SHP77 treated with DMSO at 0.1 percent for 48 hours (cell line): ENCODE data around the gene SMG9.
"Not testable (repeated sequence)": the region's sequence is repeated elsewhere in the genome, so short reads cannot be mapped to it uniquely, and the experiment has no call there.

ENCODE experiments used
- DNase-seq: peaks from one replicate; lab custom pipeline; 2025; lab: John Stamatoyannopoulos, UW

SMG9 gene

GRCh38 chr19:43780706-43781525 is 26.2 kb upstream of the SMG9 start, which contains the start of gene KCNN4:
Gene KCNN4, minus strand, starts transcription at chr19:43780973. Its CDS starts 112 bp downstream, at chr19:43780861.
- no peak for DNase-seq

DNA sequence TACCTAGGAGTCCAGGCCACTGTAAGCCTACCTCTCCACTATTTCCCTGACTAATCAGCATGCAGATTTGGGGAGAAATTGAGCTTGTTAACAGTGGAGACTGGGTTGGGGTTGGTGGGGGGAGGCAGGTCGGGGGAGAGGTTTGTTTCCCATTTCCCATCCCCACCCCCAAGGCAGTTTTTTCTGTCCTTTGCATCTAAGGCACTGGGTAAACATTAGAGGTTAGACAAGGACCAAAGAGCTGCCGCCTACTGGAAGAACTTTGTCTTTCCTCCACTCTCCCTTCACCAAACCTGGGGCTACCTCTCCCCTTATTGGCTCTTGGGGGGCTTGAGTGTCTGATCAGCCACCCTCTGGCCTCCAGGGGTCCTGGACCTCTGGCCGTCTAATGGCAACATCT is 25.1 kb upstream of the SMG9 start:
- no peak for DNase-seq

DNA sequence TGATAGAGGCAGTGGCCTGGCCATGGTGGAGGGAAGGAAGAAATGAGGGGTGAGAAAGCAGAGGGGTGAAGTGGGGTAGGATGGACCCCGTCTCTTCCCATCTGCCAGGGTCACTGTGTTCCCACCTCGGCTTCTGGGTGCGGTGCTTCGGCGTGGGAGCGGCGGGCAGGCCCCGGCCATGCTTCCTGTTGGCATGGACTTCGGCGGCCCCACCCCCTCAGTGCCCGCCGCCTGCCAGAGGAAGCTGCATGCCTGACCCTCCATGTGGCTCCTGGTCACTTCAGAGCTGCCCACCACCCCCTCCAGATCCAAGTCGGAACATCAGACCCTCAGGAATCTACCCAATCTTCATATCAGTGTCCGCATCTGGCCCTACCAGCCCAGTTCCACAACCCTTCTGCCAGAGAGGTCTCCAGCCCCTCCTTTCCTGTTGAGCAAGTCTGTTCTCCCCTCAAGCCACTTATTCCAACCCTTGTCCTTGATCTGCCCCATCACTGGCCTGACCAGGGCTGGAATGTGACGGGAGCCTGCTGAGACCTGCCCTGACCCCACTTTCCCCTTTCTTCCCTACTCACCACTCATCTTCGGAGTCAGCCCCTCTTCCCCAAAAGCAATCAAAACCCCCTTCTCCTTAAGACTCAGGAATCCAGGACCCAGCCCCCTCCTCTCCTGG is 24.5 kb upstream of the SMG9 start:
- DNase-seq: no peak

GRCh38 chr19:43778651-43779050 is 23.9 kb upstream of the SMG9 start:
- DNase-seq: peak; percentile 53

DNA sequence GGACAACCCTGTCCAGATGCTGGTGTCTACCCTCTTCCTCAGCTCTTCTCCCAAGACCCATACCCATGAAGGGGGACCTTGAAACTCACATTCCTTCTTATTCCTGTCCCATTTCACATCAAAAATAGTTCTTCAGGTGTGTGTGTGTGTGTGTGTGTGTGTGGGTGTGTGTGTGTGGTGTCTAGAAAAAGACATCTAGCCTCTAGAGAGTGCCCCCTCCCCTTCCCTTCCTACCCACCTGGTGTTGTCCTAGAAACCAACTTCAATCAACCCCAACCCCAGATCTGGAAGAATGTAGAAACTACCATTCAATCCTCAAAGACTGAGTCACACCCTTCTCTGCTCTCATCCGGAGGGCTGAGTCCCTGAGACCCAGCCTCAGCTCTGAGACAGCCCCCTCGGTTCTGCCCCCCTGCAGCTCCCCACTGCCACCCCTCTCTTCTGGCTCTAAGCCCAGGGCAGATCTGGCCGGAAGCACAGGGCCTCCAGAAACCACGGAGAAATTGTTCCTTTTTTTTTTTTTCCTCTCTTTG is 22.5 kb upstream of the SMG9 start:
- no peak for DNase-seq

DNA sequence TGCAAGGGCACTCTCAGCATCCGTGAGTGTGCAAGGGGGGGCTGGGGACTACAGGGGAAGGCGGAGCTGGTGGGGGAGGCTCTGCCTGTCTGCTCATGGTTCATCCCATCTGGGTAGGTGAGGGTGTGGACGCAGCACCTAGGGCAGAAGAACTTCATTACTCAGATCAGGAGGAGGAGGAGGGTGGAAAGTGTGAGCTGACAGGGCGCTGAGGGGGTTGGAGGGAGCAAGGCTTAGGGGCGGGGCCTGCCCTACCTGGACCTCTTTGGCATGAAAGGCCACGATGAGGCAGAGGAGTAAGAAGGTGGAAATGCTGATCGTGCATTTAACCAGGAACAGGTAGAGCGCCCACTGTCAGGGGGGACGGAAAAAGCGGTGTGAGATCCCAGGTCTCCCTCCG is 21.5 kb upstream of the SMG9 start:
- no peak for DNase-seq

DNA sequence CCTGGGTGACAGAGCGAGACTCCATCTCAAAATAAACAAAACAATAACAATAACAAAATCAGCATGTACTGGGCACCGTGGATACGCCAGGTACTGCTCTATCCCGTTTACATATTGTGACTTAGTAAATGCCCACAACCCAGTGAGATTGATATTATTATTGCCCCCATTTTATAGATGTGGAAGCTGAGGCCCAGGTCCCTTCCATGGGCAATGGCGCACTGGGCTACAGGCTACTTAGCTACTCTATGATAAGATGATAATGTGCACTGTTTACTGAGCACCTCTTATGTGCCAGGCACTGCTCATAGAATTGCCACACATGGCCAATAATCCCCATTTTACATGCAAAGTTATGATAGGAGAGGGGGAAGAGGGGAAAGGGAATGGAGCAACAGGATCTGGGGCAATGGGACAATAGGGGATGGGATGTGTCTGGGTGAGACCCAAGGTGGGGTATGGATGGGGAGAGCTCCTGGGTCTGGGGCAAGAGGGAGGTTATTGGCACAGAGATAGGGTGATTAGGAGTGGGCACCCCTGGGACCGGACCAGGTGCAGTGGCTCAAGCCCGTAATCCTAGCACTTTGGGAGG is 20.6 kb upstream of the SMG9 start:
- no peak for DNase-seq

DNA sequence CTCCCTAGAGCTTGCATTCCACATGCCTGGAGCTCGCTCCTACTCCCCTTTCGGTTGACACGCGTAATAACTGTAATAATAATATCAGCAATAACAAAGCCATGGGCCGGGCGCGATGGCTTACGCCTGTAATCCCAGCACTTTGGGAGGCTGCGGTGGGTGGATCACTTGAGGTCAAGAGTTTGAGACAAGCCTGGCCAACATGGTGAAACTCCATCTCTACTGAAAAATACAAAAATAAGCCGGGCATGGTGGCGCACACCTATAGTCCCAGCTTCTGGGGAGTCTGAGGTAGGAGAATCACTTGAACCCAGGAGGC is 20.1 kb upstream of the SMG9 start:
- not testable (repeated sequence) for DNase-seq

DNA sequence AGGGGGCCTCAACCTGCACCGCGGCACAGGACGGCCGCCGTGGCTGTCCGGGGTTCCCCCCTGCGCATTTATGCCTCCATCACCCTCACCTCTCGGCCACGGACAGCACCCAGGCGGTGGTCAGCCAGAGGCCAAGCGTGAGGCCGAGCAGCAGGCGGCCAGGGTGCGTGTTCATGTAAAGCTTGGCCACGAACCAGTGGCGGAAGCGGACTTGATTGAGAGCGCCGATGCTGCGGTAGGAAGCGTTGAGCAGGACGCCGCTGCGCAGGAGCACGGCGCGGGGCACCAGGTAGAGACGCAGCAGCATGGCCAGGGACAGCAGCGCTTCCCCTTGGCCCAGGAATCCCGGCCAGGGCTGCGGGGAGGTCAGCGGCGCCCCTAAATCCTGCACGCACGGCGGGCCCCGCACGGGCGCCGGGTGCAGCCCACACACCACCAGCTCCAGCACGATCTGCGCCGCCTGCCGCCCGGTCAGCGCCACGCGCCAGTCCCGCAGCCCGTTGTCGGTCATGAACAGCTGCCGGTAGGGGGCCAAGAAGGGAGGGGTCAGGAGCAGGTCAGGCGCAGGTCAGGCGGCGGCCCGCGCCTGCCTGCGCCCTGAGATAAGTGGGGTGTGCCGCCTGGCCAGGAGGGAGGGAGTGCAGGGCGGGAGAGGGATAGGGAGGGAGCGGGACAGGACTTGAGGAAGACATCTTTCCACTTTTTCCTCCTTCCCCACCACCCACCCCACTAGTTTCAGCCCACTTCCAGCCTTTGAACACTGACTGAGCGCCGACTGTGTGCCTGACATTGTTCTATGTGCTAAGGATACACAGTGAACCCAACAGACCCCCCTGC is 19.6 kb upstream of the SMG9 start:
- DNase-seq: no peak

DNA sequence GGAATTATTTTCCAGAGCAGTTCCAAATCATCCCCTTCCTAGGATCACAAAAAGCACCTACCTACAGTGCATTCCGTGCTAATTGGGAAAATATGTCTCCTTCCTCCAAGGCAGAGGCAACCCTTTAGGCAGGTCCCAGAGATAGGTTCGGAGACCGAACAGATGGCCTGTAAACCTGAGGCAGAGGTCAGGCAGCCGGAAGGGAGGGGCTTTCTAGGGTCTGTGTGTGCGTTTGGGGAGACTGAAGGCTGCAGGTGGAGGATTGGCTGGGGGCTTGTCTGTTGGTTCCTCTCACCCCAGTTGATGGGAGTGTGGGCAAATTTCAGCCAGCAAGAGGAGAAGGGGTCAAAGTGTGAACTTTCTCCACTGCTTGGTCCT is 19.0 kb upstream of the SMG9 start:
- no peak for DNase-seq

GRCh38 chr19:43769256-43769655 is 14.5 kb upstream of the SMG9 start:
- no peak for DNase-seq

DNA sequence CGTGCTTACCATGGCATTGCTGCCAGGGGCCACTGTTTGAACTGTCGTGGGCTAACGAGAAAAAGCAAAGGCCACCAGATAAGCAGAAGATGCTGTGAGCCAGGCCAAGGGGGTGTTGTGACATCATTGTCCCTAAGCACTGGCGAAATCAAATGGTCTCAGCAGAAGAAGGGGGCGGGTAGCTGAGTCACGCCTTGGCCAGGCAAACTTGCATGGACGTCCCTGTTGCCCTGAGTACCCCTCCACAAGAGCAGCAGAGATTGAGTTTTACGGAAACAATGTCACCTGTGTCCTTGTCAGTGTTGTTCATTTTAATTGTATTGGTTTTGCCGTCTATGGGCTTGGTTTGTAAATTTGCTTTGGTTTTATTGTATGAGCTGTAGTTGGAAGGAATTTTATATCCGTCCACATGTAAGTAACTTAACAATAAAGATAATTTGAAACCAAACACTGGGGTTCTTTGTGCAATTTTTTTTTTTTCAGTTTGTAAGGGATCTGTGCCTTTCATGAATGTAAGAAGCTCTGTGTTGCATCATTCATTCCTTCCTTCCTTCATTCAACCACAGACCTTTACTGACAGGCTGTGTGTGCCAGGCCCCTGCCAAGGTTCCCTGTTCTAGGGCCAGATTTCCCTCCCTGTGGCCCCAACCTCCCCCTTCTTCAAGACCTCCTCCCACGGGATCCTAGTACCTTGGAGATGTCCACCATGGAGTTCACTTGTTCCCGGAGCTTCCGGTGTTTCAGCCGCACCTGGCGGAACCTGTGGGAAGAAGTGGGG is 13.7 kb upstream of the SMG9 start:
- DNase-seq: no peak

DNA sequence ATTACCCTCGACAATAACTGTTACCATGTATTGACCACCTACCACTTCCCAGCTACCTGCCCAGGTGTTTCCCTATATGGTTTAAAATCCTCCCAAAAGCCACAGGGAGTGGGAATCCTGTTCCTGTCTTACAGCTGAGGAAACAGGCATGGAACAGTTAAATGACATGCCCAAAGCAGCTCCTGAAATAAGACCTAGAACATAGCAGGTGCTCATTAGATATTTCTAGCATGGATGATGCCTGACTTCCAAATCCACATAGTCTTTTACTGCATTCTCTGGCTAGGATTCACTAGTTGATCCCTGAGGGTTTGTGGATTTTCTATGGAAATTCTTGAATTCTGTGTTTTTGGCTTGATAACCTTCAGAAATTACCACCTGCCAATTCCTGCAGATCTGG is 13.1 kb upstream of the SMG9 start:
- no peak for DNase-seq

GRCh38 chr19:43767316-43767715 is 12.6 kb upstream of the SMG9 start:
- DNase-seq: no peak

- DNase-seq: no peak
Measured at GRCh38 chr19:43766755-43767043, 11.9 kb upstream of the SMG9 start.

GRCh38 chr19:43765109-43765876 is 10.5 kb upstream of the SMG9 start:
- no peak for DNase-seq

DNA sequence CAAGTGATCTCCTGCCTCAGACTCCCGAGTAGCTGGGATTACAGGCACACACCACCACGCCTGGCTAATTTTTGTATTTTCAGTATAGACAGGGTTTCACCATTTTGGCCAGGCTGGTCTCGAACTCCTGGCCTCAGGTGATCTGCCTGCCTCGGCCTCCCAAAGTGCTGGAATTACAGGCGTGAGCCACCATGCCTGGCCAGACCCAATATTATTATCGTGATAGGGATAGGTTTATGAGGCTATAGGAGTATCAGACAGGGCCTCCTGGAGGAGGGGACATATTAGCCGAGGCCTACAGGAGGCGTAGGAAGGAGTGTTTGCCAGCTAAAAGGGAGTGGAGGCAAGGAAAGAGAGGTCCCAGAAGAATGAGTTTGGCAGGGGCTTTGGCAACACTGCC is 9.9 kb upstream of the SMG9 start:
- DNase-seq: not testable (repeated sequence)

DNA sequence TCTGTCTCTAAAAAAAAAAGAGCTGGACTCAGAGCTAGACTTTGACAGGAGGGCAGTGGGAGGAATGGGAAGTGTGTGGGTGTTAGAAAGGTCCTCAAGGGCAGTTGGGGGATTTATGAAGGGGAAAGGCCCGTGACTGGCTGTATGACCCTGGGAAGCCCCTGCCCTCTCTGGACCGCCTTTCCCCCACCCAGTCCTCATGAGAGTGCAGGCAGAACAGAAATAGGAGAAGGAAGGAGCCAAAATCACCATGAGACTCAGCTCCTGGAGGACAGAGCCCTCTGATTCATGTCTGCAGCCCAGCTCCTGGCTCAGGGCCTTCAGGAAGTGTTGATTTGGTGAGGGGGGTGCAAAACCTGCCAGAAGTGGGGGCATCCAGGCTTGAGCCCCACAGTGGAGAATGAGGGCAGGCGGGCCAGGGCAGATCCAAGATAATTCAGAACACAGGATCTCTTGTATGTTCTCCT is 8.7 kb upstream of the SMG9 start:
- no peak for DNase-seq

DNA sequence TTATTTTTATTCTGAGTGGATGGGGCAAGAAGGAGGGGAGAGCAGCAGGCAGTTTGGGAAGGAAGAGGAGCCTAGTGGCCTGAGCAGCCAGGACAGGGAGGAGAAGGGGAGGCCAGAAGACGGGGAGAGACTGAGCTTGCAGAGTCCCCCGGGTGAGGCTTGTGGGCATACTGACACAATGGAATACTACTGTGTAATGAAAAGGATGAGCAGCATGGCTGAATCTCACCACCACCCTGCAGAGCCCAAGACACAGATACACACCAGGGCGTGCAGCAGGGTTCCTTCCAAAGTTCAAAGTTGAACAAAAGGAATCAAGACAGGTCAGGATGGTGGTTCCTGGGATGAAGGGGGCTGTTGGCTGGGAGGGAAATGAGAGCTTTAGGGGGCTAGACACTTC is 8.1 kb upstream of the SMG9 start:
- no peak for DNase-seq

DNA sequence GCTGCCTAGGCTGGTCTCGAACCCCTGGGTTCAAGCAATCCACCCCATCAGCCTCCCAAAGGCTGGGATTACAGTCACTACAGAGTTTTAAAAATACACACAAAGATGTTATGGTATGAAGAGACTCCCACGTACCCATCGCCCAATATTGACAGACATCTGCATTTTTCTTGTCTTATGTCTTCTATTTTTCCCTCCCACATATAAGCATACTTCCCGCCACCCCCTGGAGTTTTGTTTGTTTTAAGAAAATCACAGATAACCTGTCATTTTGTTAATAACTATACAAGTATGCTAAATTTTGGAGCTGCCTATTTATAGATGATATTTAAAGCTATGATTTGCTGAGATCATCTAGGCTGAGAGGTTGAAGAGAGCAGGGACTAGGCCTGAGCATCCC is 6.2 kb upstream of the SMG9 start:
- DNase-seq: no peak

GRCh38 chr19:43759515-43759914 is 4.8 kb upstream of the SMG9 start:
- DNase-seq: no peak
